HG03139 (cell line): ENCODE measurements around the gene DIP2C.

Experiments
- ATAC-seq: cut with Tn5 transposase; IDR thresholded peaks from one replicate; pipeline ENCODE4 v1.9.1; 2021; ENCODE audit not compliant: unreplicated experiment

The DIP2C gene

DNA sequence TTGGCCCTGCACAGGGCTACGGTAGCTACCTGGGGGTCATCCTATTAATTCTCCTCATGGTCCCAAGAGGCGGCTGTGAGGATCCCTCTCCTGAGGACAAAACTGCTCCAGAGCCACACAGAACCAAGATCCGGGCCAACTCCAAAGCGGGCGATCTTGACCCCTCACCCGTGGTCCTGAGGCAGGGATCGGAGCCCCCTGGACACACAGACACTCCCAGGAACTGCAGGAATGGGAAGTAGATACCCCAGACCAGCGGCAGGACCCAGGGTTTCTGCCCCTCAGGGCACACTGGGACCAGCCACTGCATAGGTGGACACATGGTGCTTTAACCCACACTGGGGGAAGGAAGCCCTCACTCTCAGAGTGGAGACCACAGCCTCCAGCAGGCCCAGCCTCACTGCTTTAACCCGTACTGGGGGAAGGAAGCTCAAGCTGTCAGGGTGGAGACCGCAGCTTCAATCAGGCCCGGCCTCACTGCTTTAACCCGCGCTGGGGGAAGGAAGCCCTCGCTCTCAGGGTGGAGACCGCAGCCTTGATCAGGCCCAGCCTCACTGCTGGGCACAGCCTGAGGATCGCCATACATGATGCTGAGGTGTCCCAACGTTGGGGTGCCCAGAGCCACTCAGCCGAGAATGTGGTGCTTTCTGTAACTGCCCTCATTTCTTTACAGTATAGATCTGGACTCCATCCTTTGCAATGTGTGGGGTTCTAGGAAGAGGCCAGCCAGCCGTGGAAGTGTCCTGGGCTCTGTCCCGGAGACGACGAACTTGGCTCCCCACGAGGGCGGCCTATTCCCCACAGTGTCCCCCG is 60.1 kb downstream of the DIP2C start:
- ATAC-seq: no peak

- no peak for ATAC-seq
Measured at GRCh38 chr10:628386-629045, 61.0 kb downstream of the DIP2C start.

- ATAC-seq: no peak
Measured at GRCh38 chr10:627032-627992, 62.2 kb downstream of the DIP2C start.

GRCh38 chr10:625751-626711 is 63.4 kb downstream of the DIP2C start:
- no peak for ATAC-seq

- ATAC-seq: no peak
Measured at GRCh38 chr10:625333-625696, 64.2 kb downstream of the DIP2C start.

- no peak for ATAC-seq
Measured at GRCh38 chr10:624605-625332, 64.7 kb downstream of the DIP2C start.

GRCh38 chr10:624312-624604 is 65.2 kb downstream of the DIP2C start:
- no peak for ATAC-seq

- ATAC-seq: no peak
Measured at GRCh38 chr10:623477-624311, 65.8 kb downstream of the DIP2C start.

DNA sequence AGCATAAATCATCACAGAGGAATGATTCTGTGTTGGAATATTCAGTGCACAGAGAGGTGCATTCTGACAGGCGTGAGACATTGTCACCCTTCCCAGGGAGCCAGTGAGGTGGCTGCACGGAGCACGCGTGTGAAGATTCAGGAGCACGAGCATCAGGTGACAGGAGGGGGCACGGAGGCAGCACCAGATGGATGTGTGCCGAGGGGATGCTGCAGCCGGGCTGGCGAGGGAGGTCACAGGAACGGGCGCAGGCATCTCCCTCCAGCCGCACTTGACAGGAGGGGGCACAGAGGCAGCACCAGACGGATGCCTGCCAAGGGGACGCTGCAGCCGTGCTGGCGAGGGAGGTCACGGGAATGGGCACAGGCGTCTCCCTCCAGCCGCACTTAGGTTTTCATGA is 66.5 kb downstream of the DIP2C start:
- ATAC-seq: no peak

- no peak for ATAC-seq
Measured at GRCh38 chr10:621981-622740, 67.3 kb downstream of the DIP2C start.

GRCh38 chr10:621513-621912 is 68.0 kb downstream of the DIP2C start:
- no peak for ATAC-seq

- no peak for ATAC-seq
Measured at GRCh38 chr10:620971-621370, 68.5 kb downstream of the DIP2C start.

DNA sequence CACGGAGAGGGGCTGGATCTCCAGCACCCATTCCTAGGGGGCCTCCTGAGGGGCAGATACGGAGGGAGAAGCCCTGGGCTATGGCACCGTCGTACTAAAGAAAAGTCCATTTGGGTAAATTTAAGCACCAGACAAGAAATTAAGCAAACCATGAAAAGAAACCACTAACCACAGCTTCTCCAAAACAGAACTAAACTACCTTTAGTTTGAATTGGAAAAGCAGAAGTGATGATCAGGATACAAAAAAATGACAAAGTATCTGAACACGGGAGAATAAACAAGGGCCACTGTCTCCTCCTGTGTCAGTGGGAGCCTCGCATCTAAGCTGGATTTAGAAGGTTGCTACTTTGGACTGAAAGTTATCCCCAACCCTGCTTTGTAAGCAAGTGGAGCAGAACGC is 69.1 kb downstream of the DIP2C start:
- no peak for ATAC-seq

- ATAC-seq: no peak
Measured at GRCh38 chr10:619710-620109, 69.8 kb downstream of the DIP2C start.

GRCh38 chr10:618229-618989 is 71.1 kb downstream of the DIP2C start:
- no peak for ATAC-seq

DNA sequence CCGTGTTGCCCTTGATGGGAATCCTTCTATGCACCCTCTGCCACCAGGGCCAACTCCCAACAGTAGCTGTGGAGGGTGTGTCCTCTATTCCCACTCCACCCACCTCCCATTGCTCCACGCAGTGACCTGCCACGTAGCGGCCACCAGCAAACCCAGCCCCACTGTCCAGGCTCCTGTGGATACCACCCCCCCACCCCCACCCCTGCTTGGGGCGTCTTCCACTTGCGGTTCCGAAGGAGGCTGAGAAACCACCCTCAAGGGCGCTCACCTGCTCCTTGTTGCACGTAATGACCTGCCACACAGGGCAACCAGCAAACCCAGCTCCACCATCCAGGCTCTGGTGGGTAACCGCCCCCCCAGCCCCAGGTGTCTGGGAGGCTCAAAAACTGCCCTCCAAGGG is 72.0 kb downstream of the DIP2C start:
- ATAC-seq: no peak

GRCh38 chr10:615583-616152 is 73.8 kb downstream of the DIP2C start:
- no peak for ATAC-seq
